ENCODE measurements around the gene NGEF. TPM values are rescaled to one million over a fixed set of nuclear protein-coding genes. Genes with fewer than 3 reads are reported as not detected.

NGEF gene
- total RNA-seq, 1 experiment from 2014 or later: 0.75 TPM

DNA sequence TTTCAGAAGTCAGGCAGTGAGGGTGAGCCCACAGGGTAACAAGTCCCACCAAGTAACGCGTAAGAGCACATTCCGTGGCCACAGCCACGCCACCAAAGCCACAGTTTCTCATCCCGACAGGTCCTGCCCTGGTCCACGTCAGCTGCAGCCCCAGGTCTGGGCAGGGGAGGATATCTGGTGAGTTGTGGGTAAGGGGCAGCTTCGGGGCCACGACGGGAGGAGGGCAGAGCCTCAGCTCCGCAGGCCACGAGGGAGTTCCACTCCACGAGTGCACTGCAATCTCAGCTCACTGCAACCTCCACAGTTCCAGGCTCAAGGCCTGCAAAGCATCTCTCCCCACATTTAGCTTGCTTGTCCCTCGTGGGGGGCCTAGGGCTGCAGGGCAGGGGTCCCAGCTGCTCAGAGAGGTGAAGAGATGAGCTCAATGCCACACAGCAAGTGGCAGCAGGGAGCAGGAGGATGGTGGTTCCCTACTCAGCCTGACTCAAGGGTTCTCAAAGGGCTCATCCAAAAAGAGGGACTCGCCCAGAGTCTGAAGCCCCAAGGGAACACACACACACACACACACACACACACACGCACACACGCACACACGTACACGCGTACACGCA, 130.4 kb downstream of the NGEF start:
- in situ Hi-C loops (cut with HindIII; ENCODE audit: low sequenced_read_pairs): no loop called here
- DNase-seq (ENCODE audit: low spot score): no peak

DNA sequence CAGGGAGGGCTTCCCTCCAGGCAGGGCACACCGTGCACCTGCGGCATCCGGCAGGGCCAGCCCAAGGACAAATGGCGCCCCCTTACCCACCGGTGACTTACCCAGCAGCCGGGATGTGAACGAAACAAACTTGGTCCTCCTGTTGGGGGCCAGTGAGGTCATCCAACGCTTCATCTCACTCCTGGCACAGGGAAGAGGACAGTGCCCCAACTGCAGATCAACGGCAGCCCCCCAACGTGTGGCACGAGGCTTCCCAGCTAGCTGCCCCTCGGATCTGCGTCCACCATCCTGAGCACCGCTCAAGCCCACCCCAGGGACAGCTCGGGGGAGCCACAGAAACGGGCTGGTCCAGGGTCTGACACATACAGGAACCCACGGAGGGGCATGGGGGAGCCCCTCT, 131.0 kb downstream of the NGEF start:
- DNase-seq (ENCODE audit: low spot score): no peak
- in situ Hi-C loops (cut with HindIII; ENCODE audit: low sequenced_read_pairs): no loop called here

DNA sequence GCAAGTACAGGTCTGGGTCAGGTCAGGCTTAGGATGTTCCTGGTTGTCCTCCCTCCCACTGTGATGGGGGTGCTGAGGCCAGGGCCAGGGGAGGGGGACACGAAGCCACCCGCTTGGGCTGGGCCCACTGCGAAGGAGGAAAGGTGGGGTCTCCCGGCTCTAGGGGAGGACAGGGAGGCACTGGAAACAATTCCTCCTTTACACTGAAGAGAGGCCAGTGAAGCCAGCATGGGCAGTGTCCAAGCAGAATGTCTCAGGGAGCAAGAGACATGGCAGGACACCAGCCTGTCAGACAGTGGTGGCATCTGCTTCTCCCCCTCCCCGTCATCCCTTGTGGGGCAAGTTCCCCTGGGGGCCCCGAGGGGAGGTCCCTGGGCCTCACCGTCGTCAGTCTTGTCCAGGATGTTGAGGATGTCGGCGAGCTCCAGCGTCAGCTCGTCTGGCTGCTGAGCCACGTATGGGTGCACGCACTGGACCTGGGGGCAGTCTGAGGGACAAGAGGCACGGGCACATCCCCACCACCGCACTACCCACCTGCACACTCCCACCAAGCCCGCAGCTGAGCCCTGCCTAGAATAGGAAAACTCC, 132.2 kb downstream of the NGEF start:
- in situ Hi-C loops (cut with HindIII; ENCODE audit: low sequenced_read_pairs): no loop called here

DNA sequence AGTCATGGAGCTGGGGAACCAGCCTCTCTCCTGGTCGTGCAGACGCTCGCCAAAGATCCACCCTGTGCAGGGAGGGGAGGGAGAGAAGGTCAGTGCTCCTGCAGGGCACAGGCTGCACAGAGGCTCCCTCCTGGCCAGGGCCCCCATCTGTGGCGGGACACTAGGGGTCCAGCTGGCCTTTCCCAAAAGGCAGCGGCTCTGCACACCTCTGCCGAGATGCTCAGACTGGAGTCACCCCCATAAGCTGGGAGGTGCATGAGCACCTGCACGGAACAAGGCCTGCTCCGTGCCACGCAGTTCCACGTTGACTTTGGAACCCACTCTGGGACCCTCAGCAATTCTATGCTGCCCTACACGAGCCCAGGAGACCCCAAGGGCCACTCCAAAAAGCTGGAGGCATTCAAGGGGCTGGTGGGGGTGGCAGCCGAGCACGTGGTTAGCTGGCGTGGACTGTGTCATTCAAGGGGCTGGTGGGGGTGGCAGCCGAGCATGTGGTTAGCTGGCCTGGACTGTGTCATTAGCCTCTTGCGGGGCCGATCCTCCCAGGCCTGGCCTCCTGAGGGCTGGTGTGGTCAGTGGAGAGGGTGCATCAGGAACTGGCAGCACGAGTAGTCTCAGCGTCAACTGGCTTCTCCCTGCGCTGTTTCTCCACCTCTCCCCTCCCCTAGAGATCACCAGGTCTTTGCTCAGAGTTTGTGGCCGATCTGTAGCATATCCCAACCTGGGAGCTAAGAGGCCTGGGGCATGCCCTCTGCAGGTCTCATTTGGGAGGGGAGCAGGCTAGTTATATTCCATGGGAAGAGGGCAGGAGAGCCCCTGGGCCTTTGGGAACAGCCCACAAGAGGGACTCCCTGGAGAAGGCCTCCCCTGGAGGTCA, 133.2 kb downstream of the NGEF start:
- in situ Hi-C loops (cut with HindIII; ENCODE audit: low sequenced_read_pairs): no loop called here
- DNase-seq (ENCODE audit: low spot score): no peak

More for the DNA sequence above, 132.2 kb downstream of the NGEF start:
- DNase-seq (ENCODE audit: low spot score): no peak

DNA sequence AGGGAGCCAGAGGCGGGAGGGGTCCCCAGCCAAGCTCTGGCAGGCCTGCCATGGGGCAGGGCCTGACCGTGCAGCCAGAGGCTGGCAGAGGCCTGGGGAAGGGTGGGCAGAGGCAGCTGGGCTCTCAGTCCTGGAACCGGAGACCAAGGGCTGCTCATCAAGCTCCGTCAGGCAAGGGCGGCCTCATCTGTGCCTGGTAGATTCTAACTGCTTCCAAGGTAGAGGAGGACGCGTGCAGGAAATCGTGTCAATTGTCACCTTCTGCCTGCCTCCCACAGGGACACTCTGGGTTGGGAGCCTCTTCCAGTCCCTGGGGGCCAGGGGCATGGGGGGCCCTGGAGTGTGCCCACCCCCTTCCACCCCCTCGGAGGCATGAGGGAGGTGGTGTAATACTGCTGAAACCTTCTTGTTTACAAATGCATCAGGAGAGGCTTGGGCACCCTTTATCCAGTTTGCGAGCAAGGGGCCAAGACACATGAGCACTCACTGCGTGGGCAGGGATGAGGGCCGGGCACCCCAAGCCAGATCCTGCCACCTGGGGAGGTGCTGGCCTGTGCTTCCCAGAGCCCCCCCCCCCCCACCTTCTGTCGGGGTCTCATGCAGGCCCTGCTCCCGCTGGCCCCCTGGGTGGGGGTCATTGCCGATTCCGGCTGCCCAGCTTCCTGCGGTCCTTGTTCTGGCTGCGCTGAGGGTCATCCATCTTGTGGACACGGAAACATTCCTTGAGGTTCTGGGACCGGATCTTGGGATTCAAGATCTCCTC, 134.0 kb downstream of the NGEF start:
- peak; percentile 21 for DNase-seq (ENCODE audit: low spot score)
- in situ Hi-C loops (cut with HindIII; ENCODE audit: low sequenced_read_pairs): no loop called here

DNA sequence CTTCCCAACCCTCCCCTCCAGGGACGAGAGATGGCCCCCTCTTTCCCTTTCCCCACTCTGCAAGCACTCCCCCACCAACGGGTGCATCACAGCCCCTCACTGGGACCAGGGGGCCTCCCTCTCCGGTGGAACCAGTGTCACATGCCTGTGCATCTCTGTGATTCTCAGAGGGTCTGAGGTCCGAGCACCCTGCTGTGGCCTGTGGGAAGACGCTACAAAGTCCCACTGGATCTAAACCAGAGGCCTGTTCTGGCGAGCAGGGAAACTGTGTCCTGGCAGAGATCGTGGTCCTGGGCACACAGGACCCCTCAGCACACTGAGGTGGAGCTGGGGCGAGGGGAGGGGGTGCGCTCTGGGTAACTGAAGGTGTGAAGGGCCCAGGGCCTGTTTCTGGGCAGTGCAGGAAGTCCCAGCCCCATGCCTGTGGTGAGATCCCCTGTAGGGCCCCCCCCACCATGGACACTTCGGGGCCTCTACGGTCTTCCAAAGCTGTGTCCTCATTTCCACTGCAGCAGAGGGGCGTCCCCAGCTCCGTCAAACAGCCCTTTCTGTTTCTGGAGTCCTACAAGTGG, 135.0 kb downstream of the NGEF start:
- DNase-seq (ENCODE audit: low spot score): no peak
- in situ Hi-C loops (cut with HindIII; ENCODE audit: low sequenced_read_pairs): no loop called here

DNA sequence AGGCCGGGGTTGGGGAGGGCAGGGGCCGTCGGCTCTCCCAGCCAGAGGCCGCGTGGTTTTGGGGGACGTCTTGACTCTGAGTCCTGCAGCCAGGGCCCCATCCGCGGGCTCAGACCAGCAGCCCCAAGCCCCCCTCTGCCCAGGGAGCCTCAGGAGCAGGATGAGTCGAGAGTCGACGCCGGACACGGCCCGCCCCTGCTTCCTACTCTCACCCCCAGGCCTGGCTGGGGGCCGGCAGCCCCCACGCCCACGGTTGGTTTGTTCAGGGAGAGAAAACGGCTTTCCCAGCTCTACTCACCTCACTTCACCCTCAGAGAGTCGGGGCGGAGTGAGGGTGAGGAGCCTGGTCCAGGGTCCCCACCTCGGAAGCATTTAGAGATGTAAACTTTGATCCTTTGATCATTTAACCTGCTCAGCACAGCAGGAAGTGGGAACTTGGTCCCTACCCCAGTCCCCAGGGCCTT, 136.0 kb downstream of the NGEF start:
- peak; percentile 18 for DNase-seq (ENCODE audit: low spot score)
- in situ Hi-C loops (cut with HindIII; ENCODE audit: low sequenced_read_pairs): no loop called here

DNA sequence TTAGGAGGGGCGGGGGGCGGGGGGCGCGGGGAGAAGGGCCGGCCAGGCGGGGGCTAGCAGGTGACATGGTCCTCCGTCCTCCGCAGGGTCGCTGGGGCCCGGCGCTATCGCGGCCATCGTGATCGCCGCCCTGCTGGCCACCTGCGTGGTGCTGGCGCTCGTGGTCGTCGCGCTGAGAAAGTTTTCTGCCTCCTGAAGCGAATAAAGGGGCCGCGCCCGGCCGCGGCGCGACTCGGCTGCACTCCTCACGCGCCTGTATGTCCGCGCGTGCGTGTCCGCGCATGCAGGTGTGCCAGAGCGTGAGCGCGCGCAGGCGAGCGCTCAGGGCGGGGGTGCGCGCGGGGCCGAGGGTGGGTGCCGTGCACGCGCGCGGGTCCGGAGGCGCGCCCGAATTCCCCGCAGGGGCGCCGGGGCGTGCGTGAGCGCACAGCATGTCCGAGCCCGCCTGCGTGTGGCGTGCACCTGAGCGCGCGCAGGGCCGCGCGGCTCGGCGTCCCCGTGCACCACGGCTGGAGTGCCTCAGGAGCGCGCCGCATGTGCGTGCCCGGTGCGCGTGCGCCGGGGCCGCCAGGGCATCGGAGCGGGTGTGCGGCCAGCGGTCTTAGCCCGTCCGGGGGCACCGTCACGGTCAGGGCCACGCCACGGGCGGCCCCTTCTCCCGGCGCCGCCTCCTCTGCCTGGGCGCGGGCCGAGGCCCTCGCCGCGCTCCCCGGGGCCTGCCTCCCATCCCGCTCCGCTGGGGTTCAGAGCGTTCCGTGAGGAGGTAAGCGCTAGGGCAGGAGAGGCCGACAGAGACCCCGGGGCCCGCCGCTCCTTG, 136.7 kb downstream of the NGEF start:
- in situ Hi-C loops (cut with HindIII; ENCODE audit: low sequenced_read_pairs): no loop called here
- DNase-seq (ENCODE audit: low spot score): peak; percentile 71

DNA sequence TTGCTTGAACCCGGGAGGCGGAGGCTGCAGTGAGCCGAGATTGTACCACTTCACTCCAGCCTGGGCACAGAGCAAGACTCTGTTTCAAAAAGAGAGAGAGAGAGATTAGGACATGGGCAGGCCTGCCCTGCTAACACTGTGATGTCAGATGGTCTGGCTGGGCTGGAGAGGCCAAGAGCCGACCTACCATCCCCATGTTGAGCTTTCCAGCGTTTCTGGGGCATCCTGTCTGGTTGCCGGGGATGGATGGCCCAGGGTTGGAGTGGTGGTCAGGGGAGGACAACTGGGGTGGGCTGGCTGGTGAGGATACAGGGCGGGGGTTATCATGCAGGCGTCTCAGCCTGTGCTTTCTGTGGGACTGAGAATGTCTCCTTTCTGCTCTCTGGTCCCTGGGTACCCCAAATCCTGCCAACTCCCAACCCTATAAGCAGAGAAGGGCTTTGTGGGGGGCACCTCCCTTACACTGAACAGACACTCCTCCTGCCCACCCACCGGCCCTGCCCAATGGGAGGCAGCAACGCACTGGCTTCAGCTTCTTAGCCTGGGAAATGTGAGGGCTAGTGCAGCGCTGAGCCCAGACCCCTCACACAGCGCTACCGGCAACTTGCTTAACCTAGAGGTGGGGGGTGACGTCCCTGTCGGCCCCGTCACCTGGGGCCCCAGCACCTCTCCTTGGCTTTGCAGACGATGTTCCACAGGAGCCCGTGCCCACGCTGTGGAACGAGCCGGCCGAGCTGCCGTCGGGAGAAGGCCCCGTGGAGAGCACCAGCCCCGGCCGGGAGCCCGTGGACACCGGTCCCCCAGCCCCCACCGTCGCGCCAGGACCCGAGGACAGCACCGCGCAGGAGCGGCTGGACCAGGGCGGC, 137.6 kb downstream of the NGEF start:
- in situ Hi-C loops (cut with HindIII; ENCODE audit: low sequenced_read_pairs): no loop called here
- DNase-seq (ENCODE audit: low spot score): peak; percentile 28

DNA sequence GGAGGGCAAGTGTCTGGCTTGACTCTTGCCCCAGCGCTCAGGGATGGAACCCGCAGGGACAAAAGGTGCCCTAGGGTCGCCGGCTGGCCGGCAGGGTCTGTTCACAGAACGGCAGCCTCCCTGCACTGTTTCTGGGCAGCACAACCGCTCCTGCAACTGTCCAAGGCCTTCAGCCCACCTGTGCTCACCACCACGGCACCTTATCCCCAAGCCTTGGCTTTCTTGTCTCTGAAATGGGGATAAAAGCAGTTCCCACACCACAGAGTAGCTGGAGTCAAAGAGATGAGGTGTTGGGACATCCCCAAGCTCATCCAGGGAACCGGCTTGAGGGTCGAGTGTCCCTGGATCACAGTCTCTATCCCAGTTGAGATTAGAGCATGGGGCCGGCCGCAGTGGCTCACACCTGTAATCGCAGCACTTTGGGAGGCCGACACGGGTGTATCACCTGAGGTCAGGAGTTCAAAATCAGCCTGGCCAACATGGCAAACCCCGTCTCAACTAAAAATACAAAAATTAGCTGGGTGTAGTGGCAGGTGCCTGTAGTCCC, 138.3 kb downstream of the NGEF start:
- in situ Hi-C loops (cut with HindIII; ENCODE audit: low sequenced_read_pairs): no loop called here
- DNase-seq (ENCODE audit: low spot score): no peak

DNA sequence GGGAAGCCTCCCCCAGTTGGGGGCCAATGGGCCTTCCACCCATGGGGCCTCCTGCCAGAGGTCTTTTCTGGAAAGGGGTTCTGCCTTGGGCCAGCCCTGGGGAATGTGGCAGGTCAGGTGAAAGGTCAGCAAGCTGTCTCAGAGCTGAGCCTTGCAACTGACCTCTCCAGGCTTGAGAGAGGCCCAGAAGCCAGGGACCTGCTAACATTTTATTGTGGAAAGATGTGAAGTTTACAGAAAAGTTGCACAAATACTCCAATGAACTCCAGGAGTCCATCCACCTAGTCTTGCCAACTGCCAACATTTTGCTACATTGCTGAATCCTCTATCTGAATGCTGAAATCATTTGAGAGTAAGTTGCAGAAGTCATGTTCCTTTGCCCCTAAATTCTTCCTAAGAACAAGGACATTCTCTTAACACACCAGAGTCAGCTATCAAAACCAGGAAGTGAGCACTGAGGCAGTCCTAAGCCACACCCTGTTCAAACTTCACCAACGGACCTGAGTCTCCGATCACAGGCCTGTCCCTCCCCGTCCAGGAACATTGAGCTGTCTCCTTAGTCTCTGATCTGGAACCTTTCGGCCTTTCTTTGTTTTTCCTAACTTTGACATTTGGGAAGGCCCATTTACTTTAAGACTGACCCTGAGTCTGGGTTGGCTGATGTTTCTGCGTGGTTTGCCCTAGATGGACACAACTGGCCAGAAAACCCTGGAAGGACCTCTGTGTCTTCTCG, 139.0 kb downstream of the NGEF start:
- in situ Hi-C loops (cut with HindIII; ENCODE audit: low sequenced_read_pairs): no loop called here
- DNase-seq (ENCODE audit: low spot score): no peak

DNA sequence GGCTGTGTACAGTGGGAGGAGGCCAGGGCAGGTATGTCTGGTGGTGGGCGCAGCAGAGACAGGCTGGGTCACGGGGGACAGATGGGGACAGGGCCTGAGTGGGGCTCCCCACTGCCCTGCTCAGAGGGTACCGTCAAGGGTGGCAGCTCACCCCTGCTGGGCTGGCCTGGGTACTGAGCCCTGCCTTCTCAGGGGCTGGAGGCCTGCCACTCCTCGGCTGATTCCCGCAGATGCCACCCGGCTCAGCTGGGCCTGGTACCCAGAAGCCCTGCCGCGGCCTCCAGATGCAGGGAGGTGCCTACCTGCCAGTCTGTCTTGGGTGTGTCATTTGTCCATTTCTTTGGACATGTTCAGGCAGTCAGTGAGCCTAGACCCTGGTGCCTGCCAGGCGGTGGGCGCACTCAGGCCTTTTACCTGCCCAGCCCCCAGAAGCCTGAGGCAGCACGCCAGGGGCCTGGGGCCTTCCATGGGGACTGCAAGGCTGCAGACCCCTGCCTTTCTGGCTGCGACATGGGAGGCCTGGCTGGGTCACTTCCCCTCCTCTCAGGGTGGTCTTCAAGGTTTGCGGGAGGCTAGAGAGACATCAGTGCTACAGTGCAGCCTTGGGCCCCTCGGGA, 139.7 kb downstream of the NGEF start:
- in situ Hi-C loops (cut with HindIII; ENCODE audit: low sequenced_read_pairs): no loop called here
- DNase-seq (ENCODE audit: low spot score): no peak

DNA sequence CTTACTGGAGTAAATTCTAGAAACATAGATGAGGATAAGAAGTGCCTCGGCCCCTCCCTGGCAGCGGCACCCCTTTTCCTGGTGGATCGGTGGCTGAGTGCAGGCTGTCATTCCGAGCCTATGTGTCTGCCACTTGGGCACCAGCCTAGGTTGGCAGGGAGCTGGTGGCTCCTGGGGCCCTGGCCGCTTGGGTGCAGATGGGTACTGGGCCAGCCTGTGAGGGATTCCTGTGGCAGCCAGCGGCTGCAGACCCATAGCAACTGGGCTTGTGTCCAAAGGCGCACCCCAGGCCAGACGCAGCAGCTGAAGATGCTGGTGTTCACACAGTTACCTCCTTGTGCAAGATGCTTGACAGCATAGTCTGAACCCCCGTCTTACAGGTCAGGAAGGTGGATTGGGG, 140.2 kb downstream of the NGEF start:
- DNase-seq (ENCODE audit: low spot score): no peak
- in situ Hi-C loops (cut with HindIII; ENCODE audit: low sequenced_read_pairs): no loop called here

DNA sequence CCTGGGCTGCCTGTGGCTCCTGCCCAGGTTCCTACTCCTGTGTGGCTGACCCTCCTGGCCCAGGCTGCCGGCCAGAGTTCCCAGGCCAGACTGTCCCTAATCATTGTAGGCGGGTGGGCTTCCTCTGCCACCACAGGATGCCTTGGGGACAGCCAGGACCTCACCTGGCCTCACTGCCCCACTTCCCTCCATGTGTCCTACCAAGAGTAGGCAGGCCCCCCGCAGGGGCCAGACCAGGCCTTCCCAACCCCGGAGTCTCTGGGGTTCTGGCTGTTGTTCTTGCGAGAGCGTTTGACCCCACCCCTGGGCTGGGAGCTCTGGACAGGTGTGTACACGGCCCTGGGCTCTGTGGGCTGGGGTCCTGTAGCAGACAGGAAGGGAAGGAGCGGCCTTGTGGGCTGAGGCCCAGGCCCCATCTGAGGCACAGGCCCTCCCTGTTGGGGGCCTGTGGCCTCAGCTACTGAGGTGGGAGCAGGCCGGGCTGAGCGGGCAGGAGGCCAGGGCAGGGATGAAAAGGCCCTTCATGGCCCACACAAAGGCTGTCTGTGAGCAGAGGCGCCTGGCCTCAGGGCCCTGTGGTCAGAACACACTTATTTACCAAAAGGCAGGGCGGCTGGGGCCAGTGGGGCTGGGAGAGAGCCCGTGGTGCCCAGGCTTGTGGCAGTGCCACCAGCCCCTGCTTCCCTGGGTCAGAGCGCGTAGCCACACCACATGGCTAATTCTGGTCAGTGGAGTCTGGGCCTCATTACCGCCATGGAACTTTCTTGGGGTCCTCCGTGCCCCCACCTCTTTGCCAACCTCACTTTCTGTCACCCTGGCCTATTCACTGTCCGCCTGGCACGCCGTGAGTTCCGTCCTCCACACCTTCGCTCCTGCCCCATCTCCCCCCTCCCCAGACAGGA, 141.0 kb downstream of the NGEF start:
- peak; percentile 35 for DNase-seq (ENCODE audit: low spot score)
- in situ Hi-C loops (cut with HindIII; ENCODE audit: low sequenced_read_pairs): no loop called here

DNA sequence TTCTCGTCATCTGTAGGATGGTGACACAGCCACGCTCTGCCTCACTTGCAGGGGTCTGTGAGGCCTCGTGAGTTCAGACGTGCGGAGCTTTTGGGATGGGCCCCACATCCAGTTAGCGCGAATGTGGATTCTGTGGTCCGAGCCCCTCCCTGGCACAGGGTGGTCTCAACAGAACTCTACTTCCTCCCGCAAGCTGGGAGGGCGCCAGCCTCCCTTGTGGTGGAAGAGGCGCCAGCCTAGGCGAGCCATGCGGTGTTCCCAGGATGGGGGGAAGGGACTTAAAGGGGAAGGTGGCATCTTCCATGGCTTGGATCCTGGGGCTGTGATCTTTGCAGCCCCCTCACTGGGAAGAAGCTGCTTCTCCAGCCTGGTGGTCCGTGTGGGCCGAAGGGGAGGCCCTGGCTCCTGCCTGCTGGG, 141.6 kb downstream of the NGEF start:
- in situ Hi-C loops (cut with HindIII; ENCODE audit: low sequenced_read_pairs): no loop called here
- no peak for DNase-seq (ENCODE audit: low spot score)
